Measurements from ENCODE around the gene GOSR1. TPM values are rescaled to one million over a fixed set of nuclear protein-coding genes. Genes with fewer than 3 reads are reported as not detected.
"Not testable (repeated sequence)": the region's sequence is repeated elsewhere in the genome, so short reads cannot be mapped to it uniquely, and the experiment has no call there.

Gene GOSR1
- total RNA-seq, 1 experiment from 2014 or later, result 31.5 TPM

GRCh38 chr17:30545024-30545423, 67.8 kb downstream of the GOSR1 start:
- DNase-seq (ENCODE audit: low read depth), result no peak

GRCh38 chr17:30547778-30548573, 70.8 kb downstream of the GOSR1 start:
- no peak for DNase-seq (ENCODE audit: low read depth)

GRCh38 chr17:30549181-30549580, 72.0 kb downstream of the GOSR1 start:
- not testable (repeated sequence) for DNase-seq (ENCODE audit: low read depth)

GRCh38 chr17:30549864-30550511, 72.8 kb downstream of the GOSR1 start:
- peak; percentile 59 for DNase-seq (ENCODE audit: low read depth)

- DNase-seq (ENCODE audit: low read depth), result peak; percentile 87
These were observed 73.5 kb downstream of the GOSR1 start for GRCh38 chr17:30550512-30551273.

- not testable (repeated sequence) for DNase-seq (ENCODE audit: low read depth)
These were observed 74.2 kb downstream of the GOSR1 start for GRCh38 chr17:30551274-30551995.

GRCh38 chr17:30551996-30552339, 74.8 kb downstream of the GOSR1 start:
- DNase-seq (ENCODE audit: low read depth), result no peak

GRCh38 chr17:30552994-30553566, 75.9 kb downstream of the GOSR1 start:
- no peak for DNase-seq (ENCODE audit: low read depth)

GRCh38 chr17:30553823-30554440, 76.7 kb downstream of the GOSR1 start:
- not testable (repeated sequence) for DNase-seq (ENCODE audit: low read depth)

- DNase-seq (ENCODE audit: low read depth), result peak; percentile 26
These were observed 77.9 kb downstream of the GOSR1 start for GRCh38 chr17:30554839-30555751.

- no peak for DNase-seq (ENCODE audit: low read depth)
These were observed 78.7 kb downstream of the GOSR1 start for GRCh38 chr17:30555942-30556341.

- DNase-seq (ENCODE audit: low read depth), result no peak
These were observed 79.4 kb downstream of the GOSR1 start for GRCh38 chr17:30556374-30557332.

GRCh38 chr17:30557916-30558685, 80.9 kb downstream of the GOSR1 start:
- no peak for DNase-seq (ENCODE audit: low read depth)

GRCh38 chr17:30558686-30559545, 81.7 kb downstream of the GOSR1 start:
- no peak for DNase-seq (ENCODE audit: low read depth)

- DNase-seq (ENCODE audit: low read depth), result no peak
These were observed 82.4 kb downstream of the GOSR1 start for GRCh38 chr17:30559656-30560055.

- not testable (repeated sequence) for DNase-seq (ENCODE audit: low read depth)
These were observed 83.2 kb downstream of the GOSR1 start for GRCh38 chr17:30560117-30561026.

Data from M059J (cell line).